Measurements from ENCODE around the gene ZNF335. TPM values are rescaled to one million over a fixed set of nuclear protein-coding genes. Genes with fewer than 3 reads are reported as not detected.

The ZNF335 gene
- total RNA-seq, 4 donors from 2014 or later = 12.9 to 19.0 (median 15.3) TPM

- DNase-seq (ENCODE audit: extremely low spot score) = no peak
- Histone ChIP-seq H3K4me1 (no peaks in the 10 kb centered on the region), H3K36me3 (no peaks in the 10 kb centered on the region), H3K4me3 (no peak overlapping the region), H3K27ac (replicated peaks in 1 of 4) (no peak overlapping the region), H3K9me3 (no peaks in the 10 kb centered on the region), H3K27me3 (peaks cover 0 to 38% (median 0%) of the 10 kb centered on the region in 4 donors)
- WGBS = 60% methylated on average over 7 of the region's 7 CpGs
- TF ChIP-seq POLR2A (IDR thresholded peaks at IDR 0.05; ENCODE audit: low read depth) (no peak), EP300 (IDR thresholded peaks at IDR 0.05) (no peak), POLR2AphosphoS5 (IDR thresholded peaks at IDR 0.05) (no peak)
- intact Hi-C loops (cut with DNase I) = no loop called here
These were observed 11.3 kb upstream of the ZNF335 start for GRCh38 chr20:45983279-45983743.

GRCh38 chr20:45981261-45981660 is 9.3 kb upstream of the ZNF335 start:
- Histone ChIP-seq H3K27me3 (peaks cover 0 to 27% (median 0%) of the 10 kb centered on the region in 4 donors), H3K9me3 (no peaks in the 10 kb centered on the region), H3K36me3 (no peaks in the 10 kb centered on the region), H3K4me3 (no peak overlapping the region), H3K27ac (replicated peaks in 1 of 4) (no peak overlapping the region), H3K4me1 (no peaks in the 10 kb centered on the region)
- intact Hi-C loops (cut with DNase I) = no loop called here
- TF ChIP-seq EP300 (IDR thresholded peaks at IDR 0.05) = no peak
- no peak for TF ChIP-seq POLR2A (IDR thresholded peaks at IDR 0.05; ENCODE audit: low read depth)
- no peak for TF ChIP-seq CTCF (IDR thresholded peaks at IDR 0.05)
- no peak for TF ChIP-seq POLR2AphosphoS5 (IDR thresholded peaks at IDR 0.05)
- DNase-seq (ENCODE audit: extremely low spot score) = no peak
- WGBS = 96% methylated on average over 6 of the region's 6 CpGs

GRCh38 chr20:45976086-45976485 is 4.1 kb upstream of the ZNF335 start:
- peaks cover 0 to 3% (median 0%) of the 10 kb centered on the region in 4 donors for H3K27me3 ChIP-seq
- H3K36me3 ChIP-seq = no peaks in the 10 kb centered on the region
- no peaks in the 10 kb centered on the region for H3K9me3 ChIP-seq
- H3K4me1 ChIP-seq = peaks cover under 1 to 11% (median 8%) of the 10 kb centered on the region in 4 donors
- no peak for DNase-seq (ENCODE audit: extremely low spot score)
- H3K4me3 ChIP-seq = no peak overlapping the region
- H3K27ac ChIP-seq (replicated peaks in 1 of 4) = no peak overlapping the region
- WGBS = 81% methylated on average over 6 of the region's 6 CpGs
- no peak for TF ChIP-seq POLR2A (IDR thresholded peaks at IDR 0.05; ENCODE audit: low read depth)
- TF ChIP-seq EP300 (IDR thresholded peaks at IDR 0.05) = no peak
- TF ChIP-seq CTCF (IDR thresholded peaks at IDR 0.05) = no peak
- TF ChIP-seq POLR2AphosphoS5 (IDR thresholded peaks at IDR 0.05) = no peak
- intact Hi-C loops (cut with DNase I) = no loop called here

GRCh38 chr20:45975686-45976085 is 3.7 kb upstream of the ZNF335 start:
- 80% methylated on average over 11 of the region's 11 CpGs for WGBS
- no peaks in the 10 kb centered on the region for H3K9me3 ChIP-seq
- H3K36me3 ChIP-seq = no peaks in the 10 kb centered on the region
- intact Hi-C loops (cut with DNase I) = no loop called here
- peaks cover 4 to 15% (median 12%) of the 10 kb centered on the region in 4 donors for H3K4me1 ChIP-seq
- no peak overlapping the region for H3K27ac ChIP-seq (replicated peaks in 1 of 4)
- H3K27me3 ChIP-seq = no peaks in the 10 kb centered on the region
- no peak overlapping the region for H3K4me3 ChIP-seq
- TF ChIP-seq EP300 (IDR thresholded peaks at IDR 0.05) = no peak
- no peak for TF ChIP-seq CTCF (IDR thresholded peaks at IDR 0.05)
- TF ChIP-seq POLR2A (IDR thresholded peaks at IDR 0.05; ENCODE audit: low read depth) = no peak
- TF ChIP-seq POLR2AphosphoS5 (IDR thresholded peaks at IDR 0.05) = no peak
- DNase-seq (ENCODE audit: extremely low spot score) = no peak

GRCh38 chr20:45974896-45975565 is 3.0 kb upstream of the ZNF335 start:
- H3K9me3 ChIP-seq = no peaks in the 10 kb centered on the region
- H3K4me3 ChIP-seq = no peak overlapping the region
- H3K4me1 ChIP-seq = peaks cover 11 to 21% (median 18%) of the 10 kb centered on the region in 4 donors
- no peaks in the 10 kb centered on the region for H3K36me3 ChIP-seq
- no peaks in the 10 kb centered on the region for H3K27me3 ChIP-seq
- no peak for DNase-seq (ENCODE audit: extremely low spot score)
- intact Hi-C loops (cut with DNase I) = loop anchor here (5.0 kb wide), 2 partner anchors 83 to 112 kb away; partner anchors contain the start of genes CTSA, NCOA5 and NEURL2
- 83% methylated on average over 7 of the region's 7 CpGs for WGBS
- TF ChIP-seq EP300 (IDR thresholded peaks at IDR 0.05) (no peak), POLR2A (IDR thresholded peaks at IDR 0.05; ENCODE audit: low read depth) (no peak), CTCF (IDR thresholded peaks at IDR 0.05) (no peak), POLR2AphosphoS5 (IDR thresholded peaks at IDR 0.05) (no peak)
- no peak overlapping the region for H3K27ac ChIP-seq (replicated peaks in 1 of 4)
